GM21515 (cell line): ENCODE measurements around the gene SLC2A4.
"Not testable (repeated sequence)": the region's sequence is repeated elsewhere in the genome, so short reads cannot be mapped to it uniquely, and the experiment has no call there.

Experiments used
- ATAC-seq: cut with Tn5 transposase; IDR thresholded peaks from one replicate; pipeline ENCODE4 v1.9.1; 2021; ENCODE audit not compliant: unreplicated experiment

Gene SLC2A4

DNA sequence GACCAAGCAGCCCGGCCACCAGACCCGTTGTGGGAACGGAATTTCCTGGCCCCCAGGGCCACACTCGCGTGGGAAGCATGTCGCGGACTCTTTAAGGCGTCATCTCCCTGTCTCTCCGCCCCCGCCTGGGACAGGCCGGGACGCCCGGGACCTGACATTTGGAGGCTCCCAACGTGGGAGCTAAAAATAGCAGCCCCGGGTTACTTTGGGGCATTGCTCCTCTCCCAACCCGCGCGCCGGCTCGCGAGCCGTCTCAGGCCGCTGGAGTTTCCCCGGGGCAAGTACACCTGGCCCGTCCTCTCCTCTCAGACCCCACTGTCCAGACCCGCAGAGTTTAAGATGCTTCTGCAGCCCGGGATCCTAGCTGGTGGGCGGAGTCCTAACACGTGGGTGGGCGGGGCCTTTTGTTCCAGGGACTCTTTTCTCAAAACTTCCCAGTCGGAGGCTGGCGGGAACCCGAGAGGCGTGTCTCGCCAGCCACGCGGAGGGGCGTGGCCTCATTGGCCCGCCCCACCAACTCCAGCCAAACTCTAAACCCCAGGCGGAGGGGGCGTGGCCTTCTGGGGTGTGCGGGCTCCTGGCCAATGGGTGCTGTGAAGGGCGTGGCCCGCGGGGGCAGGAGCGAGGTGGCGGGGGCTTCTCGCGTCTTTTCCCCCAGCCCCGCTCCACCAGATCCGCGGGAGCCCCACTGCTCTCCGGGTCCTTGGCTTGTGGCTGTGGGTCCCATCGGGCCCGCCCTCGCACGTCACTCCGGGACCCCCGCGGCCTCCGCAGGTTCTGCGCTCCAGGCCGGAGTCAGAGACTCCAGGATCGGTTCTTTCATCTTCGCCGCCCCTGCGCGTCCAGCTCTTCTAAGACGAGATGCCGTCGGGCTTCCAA is at the start of gene SLC2A4:
SLC2A4 (plus strand) TSS at position 645 of the 879 bp plus-strand sequence; CDS start at position 862, 217 bp downstream.
- no peak for ATAC-seq

DNA sequence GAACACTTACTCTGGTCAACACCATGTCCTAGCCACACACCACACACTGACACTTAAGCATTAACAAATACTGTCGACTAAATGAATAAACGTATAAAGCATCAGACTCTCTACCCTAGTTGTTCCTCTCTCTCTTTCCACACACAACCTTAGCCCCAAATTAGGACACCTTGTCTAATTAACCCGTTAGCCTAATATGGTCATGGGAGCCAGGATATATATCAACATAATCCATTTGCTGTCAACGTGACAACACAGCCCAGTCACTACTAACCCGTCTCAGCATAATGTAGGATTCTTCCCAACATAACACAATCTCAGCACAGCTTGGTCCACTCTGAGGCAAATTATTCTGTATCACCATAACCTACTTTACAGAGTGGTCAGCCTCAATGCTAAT is 49.4 kb upstream of the SLC2A4 start:
- ATAC-seq, result no peak

DNA sequence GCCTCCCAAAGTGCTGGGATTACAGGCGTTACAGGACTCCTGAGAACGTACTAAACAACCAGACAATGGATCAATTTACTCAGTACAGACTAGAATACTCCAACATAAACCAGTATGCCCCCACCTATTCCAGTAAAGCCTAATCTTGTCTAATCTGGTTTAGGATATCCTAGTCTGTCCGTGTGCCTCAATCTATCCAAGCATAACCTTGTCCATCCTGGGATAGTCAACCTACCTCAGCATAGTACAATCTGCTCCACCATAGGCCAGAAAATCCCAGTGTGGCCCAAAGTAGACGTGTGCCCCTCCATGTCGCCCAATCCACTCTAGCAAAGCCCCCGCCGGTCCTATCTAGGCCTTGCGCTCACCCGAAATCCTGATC is 47.8 kb upstream of the SLC2A4 start:
- peak; percentile 0 for ATAC-seq

DNA sequence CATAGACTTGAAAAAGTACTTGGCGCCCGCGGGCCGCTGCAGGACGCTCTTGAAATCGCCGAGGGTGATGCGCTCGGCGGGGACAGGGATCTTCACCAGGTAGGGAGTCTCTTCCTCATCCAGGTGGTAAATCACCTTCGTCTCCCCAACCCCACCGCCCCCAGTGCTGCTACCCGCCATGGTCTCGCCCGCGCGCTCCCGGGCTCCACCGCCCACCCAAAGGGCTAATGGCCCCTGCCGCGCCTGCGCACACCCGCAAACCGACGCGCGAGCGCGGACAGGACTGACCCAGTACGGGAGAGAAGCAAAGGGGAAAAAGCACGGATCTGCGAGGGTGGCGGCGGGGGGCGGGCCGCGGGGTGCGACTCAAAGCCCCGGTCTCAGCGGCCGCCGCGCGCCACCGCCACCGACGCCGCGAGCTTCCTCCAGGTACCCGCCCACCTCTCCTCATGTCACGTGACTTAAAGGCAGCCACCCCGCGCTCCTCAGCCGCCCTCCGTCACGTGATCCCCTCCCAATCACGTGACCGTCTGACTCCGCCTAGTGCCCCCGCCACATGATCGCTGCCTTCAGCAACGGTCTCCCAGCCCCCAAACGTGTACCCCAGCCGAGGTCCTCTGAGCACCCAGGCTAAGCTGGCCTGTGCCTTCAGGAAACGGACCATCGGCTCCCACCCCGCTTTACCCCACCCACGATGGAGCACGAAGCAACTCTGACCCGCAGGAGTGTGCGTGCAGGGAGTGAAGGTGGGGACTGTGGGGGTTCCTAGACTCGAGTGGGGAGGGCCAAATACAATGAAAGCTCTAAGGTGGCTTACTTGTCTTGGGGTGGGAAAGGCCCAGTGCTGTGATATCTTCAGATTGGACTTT is 47.2 kb upstream of the SLC2A4 start, which contains the start of gene DVL2:
DVL2 (minus strand) TSS at position 435 of the 869 bp plus-strand sequence; CDS start at position 180, 255 bp downstream.
- peak; percentile 43 for ATAC-seq

- ATAC-seq, result no peak
Measured at GRCh38 chr17:7235693-7236665, 45.5 kb upstream of the SLC2A4 start.

- ATAC-seq, result no peak
Measured at GRCh38 chr17:7236808-7237207, 44.7 kb upstream of the SLC2A4 start.

GRCh38 chr17:7237266-7237760 is 44.2 kb upstream of the SLC2A4 start:
- no peak for ATAC-seq

DNA sequence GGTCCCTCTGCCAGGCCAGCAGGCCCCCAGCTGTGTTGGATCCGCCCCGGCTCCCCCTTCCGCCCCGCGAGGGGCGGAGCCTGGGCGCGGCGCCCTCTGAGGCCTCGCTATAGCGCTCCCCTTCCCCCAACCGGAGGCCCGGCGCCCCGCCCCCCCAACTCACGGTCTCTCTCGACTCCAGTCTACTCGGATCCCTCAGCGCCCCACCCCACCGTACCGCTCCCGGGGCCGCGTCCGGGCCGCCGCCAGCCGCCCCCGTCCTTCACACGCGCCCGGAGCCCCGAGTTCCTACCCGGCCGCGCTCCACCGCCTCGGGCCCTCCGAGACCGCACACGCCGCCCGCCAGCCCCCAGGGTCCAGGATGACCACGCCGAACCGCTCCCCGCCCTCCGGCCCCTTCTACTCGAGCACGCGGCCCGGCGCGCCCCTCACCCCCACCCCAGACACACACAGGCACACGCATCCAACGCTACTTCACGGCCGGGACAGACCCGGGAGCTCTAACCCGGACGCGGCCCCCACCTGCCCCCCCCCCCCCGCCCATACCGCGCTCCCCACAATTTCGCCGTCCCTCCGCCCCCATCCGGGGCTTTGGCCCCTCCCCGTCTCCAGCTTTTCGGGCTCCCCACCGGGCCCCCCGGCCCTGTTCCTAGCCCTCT is 43.6 kb upstream of the SLC2A4 start:
- ATAC-seq, result no peak

DNA sequence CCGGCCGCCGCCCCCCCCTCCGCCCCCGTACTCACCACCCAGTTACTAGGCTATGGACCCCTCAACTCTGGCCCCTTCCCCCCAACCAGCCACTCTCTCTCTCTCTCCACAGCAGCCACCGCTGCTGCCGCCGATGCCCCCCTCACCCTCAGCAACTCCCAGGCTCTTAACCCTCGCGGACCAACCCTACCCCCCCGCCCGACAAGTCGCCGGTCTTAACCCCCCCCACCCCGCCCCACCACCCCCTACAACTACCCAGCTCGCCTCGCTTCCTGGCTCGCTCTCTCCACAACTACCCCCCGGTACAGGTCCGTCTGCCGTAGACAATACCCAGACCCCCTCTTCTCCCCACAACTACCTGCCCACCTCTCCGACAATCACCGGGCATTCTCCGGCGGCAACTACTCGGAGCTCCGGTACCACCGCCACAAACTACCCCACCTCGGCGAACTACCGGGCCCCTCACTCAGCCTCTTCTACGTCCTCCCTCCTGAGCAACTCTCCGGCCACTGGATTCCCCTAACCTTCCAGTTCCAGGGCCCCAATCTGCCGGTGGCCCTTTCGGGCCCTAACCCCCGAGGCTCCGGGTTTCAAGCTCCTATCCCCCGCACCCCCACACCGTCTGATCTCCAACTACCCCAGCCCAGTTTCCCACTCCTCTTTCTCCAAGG is 43.0 kb upstream of the SLC2A4 start:
- no peak for ATAC-seq

GRCh38 chr17:7239091-7240027 is 42.2 kb upstream of the SLC2A4 start, which contains the start of gene PHF23:
TSS of gene PHF23 (minus strand) at chr17:7239457. CDS start at chr17:7239279, 178 bp downstream.
- peak; percentile 39 for ATAC-seq

GRCh38 chr17:7240375-7240774 is 41.1 kb upstream of the SLC2A4 start:
- no peak for ATAC-seq

DNA sequence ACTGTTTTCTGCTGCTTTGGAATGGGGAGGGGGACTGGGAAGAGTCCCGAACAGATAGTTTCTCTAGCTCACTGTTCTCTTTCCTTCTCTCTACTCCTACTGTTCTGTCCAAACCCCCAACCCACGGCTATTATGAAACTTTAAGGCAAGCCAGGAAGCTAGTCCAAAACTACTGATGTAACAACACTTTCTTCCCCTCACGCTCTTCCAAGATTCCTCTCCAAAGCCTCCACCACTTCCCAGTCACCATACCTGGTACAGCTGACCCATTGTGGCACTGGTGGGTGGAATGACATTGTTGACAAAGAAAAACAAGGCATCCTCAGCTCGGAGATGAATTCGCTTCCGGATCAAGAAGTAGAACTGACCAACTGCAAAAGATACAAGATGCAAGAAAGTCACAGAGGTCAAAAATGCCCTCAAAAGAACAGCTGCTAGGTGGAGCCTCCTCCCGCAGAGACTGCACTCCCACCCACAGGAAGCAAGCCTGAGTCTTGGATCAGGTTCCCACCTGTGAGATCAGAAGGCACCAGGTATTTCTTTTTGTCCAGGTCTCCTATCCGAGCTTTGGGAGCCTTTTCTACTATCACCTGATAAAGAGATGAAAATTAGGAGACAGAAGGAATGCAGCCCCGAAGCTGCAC is 40.3 kb upstream of the SLC2A4 start:
- no peak for ATAC-seq

DNA sequence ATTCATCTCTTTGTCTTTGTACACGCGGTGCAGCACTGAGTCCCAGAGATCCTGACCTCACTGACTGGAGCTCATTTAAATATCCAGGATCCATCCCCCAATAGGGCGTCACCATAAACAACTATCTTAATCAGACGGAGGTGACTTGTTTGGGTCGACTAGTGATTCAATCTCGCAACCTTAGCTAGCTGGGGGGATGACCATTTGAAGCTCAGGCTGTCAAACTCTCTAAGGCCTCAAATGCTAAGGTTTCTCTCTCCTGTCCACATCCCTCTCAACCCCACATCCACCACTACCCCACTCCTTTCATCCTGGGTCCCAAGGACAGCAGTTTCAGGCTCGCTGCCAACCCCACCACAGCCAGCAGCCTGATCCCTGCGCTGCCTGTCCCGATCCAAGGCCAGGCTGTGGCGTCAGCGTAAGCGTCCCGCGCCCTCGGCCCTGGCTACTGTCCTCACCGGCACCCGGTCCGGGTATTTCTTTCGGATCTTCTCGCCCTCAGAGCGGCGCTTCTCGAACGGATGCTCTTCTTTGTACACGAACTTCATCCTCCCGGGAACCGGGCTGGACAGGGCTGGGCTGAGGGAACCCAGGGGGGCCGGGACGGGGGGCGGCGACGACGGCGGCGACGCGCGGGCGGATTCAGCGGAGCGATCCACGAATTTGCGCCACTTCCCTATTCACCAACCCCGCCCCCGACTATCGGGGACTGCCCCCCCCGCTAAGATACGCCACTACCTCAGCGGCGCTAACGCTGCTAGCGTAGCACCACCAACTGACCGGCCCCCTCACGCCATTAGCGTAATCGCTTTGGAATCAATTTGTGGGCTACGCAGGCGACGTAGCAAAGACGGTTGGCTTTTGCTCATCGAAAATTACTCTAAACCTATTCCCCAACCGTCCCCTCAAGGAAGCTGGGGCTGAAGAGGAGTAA is 39.5 kb upstream of the SLC2A4 start, which contains the start of gene GABARAP:
GABARAP (minus strand) TSS at position 667 of the 934 bp plus-strand sequence; CDS start at position 548, 119 bp downstream.
- peak; percentile 20 for ATAC-seq

GRCh38 chr17:7242717-7243452 is 38.6 kb upstream of the SLC2A4 start:
- peak; percentile 39 for ATAC-seq

DNA sequence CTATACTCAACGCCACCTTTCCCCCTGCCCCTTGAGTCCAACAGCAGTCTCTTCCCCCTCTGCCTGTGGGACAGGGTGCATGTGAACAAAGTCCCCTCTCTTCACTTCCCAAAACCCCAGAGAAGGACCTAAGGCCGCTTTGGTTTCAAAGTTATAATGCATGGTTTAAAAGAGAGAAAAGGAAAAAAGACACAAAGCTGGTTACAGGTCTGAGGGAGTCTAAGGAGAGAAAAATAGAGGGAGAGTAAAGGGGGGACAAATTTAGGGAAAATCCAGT is 38.1 kb upstream of the SLC2A4 start:
- no peak for ATAC-seq

DNA sequence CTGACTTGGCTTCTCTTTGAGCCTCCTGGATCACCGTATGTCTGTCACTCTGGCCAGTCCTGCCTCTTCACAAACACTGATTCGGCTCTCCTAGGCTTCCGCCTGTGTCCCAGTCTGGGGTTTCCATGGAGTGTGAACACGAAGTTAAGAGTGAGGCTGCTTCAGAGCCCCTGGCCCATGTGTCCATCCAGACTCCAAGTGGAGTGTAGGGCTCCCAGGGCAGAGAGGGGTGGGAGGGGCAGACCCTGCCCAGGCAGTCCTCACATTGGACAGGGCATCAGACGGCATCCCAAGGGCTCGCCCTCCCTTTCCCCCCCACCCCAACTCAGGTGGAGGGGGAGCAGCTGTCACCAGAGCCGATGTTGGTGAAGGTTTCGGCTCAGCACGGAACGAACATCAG is 37.7 kb upstream of the SLC2A4 start:
- not testable (repeated sequence) for ATAC-seq
